HG03354 (cell line): ENCODE results near the gene CNTN4.
"Not testable (repeated sequence)": the region's sequence is repeated elsewhere in the genome, so short reads cannot be mapped to it uniquely, and the experiment has no call there.

ENCODE experiments used
- ATAC-seq: cut with Tn5 transposase; IDR thresholded peaks from one replicate; pipeline ENCODE4 v1.9.1; 2021; ENCODE audit warnings: mild to moderate bottlenecking; ENCODE audit not compliant: unreplicated experiment, poor library complexity, severe bottlenecking

Gene CNTN4

GRCh38 chr3:2727610-2728318 is 629.1 kb downstream of the CNTN4 start:
- no peak for ATAC-seq

DNA sequence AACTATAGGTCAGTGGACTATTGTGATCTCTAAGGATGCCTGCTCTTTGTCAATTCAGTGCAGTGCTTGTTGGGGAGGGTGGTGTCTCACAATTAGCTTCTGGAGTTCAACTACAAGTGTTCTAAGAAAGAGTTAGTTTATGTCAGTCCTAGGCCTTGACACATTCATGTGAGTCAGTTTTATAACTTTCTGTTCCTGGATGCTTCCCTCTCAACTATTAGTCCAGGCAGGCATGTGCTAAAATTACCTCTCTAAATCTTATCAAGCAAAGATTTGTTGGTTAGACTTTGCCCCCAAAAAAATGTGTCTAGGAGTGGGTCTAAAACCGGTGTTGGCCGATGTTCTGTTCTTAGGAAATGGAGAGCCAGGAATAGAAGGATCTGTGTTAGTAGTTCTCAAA is 633.2 kb downstream of the CNTN4 start:
- no peak for ATAC-seq

GRCh38 chr3:2735392-2735894 is 636.8 kb downstream of the CNTN4 start:
- no peak for ATAC-seq

- ATAC-seq: no peak
Measured at GRCh38 chr3:2741516-2741915, 642.9 kb downstream of the CNTN4 start.

DNA sequence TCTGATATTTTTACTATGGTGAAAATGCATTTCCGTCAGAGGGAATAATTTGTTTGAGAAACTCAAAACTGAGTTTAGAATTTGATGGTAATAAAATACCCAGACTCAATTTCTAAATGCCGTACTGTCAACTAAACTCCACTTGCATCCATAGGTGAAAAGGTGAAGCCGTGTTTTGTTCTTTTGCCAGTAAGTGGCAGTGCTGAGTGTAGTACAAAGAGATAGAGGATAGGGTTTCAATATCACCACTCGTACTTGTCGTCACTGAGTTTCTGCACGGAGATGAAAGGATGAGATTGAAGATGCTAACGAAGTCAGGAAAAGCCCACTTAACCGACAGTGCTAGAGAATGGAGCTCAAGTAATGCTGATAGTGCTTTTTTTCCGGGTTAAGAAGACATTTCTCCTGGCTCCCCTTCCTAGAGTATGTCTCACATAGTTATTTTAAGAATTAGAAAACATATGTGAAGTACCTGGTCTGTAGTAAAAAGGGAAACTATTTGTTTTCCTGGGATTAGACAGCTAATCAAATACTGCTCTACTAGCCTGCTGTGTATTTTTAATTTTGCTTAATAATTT is 666.4 kb downstream of the CNTN4 start:
- ATAC-seq: peak; percentile 66

DNA sequence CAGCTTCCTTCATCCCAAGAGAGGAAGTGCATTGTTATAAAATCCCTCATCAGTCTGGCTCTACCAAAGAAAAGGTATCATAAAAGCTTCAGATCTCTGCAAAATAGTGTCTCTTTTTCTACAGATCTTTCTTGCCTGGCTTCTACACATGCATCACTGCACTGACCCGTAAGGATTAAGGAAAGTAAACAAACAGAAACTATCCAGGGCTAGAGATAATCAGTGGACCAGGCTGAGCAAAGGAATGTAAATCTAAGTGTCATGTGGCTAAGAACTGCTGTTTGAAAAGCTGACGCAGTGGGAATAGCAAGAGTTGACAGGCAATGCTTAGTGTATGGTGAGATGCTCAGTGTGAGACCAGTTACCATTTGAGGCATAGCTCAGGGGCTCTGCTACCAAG is 671.8 kb downstream of the CNTN4 start:
- peak; percentile 25 for ATAC-seq

DNA sequence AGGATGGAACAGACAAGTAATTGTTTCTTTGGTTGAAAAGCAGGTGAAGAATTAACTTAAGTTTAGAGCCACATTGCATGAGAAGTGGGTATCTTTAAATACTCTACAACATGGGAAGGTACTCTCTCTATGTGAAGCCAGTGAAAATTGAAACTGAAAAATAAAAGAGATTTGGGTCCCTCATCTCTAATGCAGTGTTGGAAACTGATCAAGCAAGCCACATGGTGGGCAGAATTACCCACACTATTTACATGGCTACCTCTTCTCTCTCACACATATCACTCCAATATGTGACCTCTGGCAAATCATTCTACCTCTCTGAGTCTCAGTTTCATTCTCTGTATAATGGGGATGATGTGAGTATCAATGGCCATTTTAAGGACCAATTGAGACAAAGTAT is 672.5 kb downstream of the CNTN4 start:
- peak; percentile 78 for ATAC-seq

- no peak for ATAC-seq
Measured at GRCh38 chr3:2771741-2772140, 673.1 kb downstream of the CNTN4 start.

GRCh38 chr3:2772803-2773202 is 674.1 kb downstream of the CNTN4 start:
- ATAC-seq: no peak

- ATAC-seq: no peak
Measured at GRCh38 chr3:2774481-2775249, 676.0 kb downstream of the CNTN4 start.

DNA sequence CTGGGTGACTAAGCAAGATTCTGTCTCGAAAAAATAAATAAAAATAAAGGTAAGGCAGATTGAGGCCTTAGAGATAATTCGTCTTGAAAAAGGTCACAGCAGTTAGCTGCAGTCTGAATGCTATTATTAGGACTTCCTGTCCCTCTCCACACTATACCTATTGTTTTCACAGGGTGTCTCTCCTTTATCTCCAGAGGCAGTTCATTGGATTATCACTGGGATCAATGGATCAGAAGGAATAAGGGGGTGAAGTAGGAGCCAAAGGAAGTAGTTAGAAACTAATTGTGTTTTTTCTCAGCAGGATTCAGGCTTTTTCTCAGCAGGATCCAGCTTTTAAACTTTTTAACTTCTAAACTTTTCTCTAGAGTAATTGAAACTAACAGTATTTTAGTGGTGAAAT is 684.6 kb downstream of the CNTN4 start:
- no peak for ATAC-seq

DNA sequence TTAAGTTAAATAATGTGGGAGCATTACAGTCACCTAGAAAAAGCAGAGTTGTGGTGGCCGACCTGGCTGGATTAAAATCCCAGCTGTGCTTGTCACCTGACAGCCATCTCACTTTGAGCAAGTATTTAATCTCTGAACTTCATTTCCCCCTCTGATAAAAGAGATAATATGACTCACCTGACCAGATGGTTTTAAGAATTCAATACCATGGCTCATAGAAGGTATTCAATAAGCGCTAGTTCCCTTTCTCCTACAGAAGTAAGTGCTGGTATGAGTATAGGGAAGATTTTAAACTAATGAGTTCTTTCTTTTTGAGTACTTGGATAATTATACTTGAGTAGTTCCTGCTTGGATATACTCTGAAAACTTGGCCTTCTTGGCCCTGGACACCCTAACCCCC is 686.0 kb downstream of the CNTN4 start:
- ATAC-seq: no peak

DNA sequence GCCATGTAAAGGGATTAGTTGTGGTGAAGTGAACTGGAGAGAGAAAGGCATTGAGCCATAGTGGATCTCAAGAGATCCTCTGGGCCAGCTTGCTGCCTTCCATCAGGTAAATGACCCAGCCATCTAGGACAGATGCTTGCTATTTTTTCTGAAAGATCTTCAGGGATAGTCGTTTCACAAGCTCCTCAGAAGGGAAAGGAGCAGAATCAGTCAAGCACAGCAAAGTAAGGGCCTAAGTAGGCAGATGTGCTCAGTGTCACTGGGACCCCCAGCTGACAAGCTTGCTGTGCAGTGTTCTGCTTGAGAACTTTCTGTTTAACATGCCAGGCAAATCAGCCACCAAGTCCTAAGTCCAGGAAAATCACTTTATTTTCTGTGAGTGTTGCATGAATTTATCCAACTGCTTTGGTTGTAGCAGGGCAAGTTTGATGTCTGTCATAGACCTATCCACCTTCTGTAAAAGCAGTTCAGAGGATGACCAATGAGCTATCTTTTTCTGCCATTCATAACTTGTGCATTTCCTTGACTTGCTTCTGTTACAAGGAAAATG is 691.7 kb downstream of the CNTN4 start:
- ATAC-seq: no peak

DNA sequence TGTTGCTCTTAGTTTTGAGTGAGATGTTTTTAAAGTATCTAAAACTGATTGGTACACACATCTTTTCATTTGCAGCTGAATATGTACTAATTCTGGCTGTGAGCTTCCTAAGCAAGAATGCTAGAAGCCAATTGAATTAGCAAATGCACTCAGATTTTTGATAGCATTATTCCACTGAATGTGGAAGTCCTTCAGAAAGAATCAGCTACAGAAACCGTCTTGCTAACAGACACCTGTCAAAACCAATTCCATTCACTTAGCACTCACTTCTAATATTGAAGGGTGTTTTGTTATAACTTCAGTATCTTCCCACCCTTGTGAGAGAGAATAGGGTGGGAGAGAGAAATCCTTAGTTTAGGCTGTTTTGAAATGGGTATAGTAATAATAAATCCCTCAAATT is 693.8 kb downstream of the CNTN4 start:
- no peak for ATAC-seq

- no peak for ATAC-seq
Measured at GRCh38 chr3:2793987-2794386, 695.3 kb downstream of the CNTN4 start.

DNA sequence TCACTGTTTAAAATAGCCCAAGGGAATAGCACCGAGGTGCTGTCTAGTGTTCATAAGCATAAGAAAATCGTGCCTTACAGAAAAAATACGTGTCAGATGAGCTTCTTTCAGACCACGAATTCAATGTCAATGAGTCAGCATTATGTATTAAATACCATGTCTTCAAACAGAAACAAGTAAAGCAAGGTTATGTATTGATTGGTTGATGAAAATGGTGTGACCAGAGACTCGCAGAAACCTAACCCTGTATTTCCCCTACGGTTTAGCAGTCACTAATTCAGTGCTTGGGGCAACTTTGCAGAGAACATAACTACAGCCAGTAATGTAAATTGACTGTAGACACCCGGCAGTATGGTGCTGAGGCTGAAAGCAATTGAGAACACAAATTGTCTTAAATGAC is 703.8 kb downstream of the CNTN4 start:
- ATAC-seq: no peak

DNA sequence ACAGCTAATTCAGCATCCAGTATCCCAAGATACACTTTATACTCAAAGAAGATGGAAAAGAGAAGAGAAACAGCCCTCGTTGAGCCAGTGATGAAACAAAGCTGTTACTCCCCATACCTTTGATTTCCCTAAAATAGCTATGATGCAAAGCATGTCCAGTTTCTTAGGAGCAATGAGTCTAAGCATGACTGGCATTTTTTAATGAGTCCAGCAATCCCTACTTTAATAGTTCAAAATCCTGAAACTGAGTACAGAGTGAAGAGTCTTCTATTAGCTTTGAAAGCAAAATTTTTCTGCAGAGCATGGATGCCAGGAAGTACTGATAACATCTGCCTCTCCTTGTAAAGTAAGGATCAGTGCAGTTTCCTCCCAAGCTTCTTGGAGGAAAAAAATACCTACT is 708.8 kb downstream of the CNTN4 start:
- no peak for ATAC-seq

GRCh38 chr3:2810723-2811122 is 712.1 kb downstream of the CNTN4 start:
- ATAC-seq: no peak

GRCh38 chr3:2819571-2819970 is 720.9 kb downstream of the CNTN4 start:
- ATAC-seq: no peak

DNA sequence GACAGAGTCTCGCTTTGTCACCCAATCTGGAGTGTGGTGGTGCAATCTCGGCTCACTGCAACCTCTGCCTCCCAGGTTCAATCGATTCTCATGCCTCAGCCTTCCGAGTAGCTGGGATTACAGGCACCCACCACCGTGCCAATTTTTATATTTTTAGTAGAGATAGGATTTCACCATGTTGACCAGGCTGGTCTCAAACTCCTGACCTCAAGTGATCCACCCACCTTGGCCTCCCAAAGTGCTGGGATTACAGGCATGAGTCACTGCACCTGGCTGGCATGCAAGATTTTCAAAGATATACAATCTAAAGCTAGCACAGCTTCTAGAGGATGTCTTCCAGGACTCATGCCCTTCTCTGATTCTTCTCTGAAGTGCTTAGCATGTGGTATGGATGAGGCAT is 722.3 kb downstream of the CNTN4 start:
- ATAC-seq: not testable (repeated sequence)

GRCh38 chr3:2822611-2823010 is 723.9 kb downstream of the CNTN4 start:
- ATAC-seq: no peak
